Middle frontal gyrus (tissue), 1 donor: ENCODE measurements around the gene GAS7.

Experiments used
- DNase-seq: peaks from one replicate; pipeline ENCODE4 v3.0.0-alpha.2; 2015; ENCODE audit warnings: low spot score; ENCODE audit errors: extremely low spot score

Gene GAS7

DNA sequence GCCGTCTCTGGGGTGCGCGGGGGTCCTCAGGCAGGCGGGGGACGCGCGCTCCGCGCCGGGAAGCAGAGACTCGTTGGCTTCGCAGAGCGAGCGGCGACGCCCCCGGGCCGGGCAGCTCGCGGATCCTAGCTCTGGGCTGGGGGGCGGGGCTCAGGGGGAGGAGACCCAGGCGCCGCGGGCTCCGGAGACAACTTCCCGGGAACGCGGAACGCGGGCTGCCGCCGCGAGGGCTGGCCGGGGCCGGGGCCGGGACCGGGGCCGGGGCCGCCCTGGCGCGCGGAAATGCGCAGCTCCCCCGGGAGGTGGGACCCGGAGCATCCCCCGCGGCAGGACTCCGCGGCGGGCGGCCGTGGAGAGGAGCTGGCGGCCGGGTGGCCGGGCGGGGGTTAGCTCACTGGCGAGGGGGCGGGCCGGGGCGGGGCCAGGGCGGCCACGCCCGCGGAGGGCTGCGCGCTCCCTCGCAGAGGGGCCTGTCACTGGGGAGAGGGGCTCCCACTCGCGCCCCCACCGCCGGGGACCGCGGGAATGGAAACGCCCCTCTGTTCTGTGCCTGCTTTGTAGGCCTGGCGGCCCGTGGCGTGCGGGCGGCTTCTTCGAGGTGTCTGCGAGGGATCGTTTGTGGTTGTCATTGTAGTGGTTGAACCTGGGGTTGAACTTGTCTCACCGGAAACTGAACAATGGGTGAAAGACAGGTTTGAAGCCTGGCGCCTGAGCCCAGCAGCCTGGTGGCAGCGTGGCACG is at the start of gene GAS7:
GAS7 (minus strand) TSS at position 98 of the 741 bp plus-strand sequence.
- no peak for DNase-seq

- no peak for DNase-seq
These were observed 49.4 kb upstream of the GAS7 start for GRCh38 chr17:10247810-10248209.

DNA sequence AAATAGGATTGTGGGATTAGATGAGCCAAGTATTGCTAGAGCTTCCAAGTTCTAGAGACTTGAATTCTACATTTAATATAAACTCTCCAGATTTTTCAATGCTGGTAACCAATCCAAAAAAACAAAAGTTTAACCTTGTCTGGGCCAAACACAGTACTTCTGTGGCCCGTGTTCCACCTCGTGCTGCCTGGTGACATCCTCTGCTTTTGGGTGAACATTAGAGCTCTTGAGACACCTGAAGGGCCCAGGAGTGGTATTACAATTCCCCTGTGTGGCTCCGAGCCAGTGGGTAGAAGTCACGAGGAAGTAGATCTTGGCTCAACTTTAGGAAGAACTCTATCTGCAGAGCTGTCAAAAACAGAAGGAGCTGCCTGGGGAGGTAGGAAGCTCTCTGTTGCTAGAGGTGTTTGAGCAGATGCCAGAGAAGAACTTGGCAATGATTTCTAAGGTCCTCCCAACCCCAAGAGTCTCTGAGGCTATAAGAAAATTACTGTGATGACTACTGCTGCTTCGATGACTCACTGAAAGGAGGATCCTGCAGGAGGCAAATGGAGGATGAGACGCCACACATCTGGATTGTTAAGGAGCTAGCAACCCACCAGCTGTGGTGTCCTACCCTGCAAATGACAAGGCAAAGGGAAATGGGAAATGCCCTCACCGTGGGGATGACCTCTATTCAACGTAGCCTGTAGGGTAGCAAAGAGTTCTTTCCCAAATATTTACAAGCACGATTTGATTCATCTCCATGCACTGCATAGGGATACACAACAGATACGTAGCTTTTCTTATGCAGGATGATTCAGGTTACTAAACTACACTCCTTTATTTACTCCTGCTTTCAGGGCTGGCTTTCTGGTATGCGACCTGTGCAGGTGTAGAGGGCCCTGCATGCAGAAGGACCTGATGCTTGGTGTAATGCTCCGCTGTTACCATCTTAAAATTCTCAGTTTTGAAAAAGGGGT is 45.8 kb upstream of the GAS7 start:
- peak; percentile 5 for DNase-seq

- no peak for DNase-seq
These were observed 43.4 kb upstream of the GAS7 start for GRCh38 chr17:10241781-10242180.

- no peak for DNase-seq
These were observed 40.3 kb upstream of the GAS7 start for GRCh38 chr17:10238661-10239060.

DNA sequence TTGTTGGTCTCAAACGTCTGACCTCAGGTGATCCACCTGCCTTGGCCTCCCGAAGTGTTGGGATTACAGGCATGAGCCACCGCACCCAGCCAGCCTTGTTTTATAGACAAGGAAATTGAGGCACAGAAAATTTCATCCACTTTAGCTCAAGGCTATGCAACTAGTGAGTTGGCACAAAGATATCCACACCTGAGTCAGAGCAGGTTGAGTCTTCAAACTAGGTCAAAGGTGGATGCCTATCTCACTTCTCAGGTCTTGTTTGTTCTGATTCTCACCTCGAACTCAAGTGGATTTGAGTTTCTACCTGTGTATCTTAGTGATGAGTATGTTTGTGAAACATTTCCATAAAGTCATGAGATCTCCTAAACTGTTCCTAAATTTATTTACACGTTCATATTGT is 35.6 kb upstream of the GAS7 start:
- DNase-seq, result no peak

DNA sequence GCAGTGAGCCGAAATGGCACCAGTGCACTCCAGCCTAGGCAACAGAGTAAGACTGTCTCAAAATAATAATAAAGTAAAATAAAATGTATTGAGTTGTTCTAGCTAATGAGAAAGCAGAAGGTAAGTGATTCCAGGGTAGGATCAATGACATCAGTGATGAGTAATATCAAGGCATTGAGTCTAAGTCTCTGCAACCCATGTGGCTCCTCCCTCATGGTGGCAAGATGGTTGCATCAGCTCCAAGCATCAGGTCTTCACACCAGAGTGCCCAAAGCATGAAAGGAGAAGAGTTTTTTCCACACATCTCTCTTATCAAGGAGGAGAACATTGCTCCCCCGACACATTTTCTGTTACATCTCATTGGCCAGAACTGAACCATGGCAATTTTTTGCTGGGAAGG is 34.8 kb upstream of the GAS7 start:
- DNase-seq, result no peak

DNA sequence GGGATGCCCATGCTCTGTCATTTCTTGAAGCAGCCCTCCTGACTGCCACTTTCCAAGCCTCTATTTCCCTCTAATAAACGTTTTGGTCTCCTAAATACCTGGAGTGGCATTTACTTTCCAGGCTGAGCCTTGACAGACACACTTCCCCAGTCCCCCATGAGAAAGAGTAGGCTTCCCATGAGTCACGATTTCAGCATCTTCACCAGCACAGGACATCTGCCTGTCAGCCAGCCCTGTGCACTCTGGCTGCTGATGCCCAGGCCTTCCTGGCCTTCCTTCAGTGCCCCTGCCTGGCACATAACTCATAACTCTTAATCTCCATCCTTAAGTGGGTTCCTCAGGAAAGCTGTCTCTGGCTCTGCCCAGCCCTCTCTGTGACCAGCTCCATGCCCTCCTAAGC is 30.8 kb upstream of the GAS7 start:
- no peak for DNase-seq

- no peak for DNase-seq
These were observed 28.7 kb upstream of the GAS7 start for GRCh38 chr17:10226930-10227695.

DNA sequence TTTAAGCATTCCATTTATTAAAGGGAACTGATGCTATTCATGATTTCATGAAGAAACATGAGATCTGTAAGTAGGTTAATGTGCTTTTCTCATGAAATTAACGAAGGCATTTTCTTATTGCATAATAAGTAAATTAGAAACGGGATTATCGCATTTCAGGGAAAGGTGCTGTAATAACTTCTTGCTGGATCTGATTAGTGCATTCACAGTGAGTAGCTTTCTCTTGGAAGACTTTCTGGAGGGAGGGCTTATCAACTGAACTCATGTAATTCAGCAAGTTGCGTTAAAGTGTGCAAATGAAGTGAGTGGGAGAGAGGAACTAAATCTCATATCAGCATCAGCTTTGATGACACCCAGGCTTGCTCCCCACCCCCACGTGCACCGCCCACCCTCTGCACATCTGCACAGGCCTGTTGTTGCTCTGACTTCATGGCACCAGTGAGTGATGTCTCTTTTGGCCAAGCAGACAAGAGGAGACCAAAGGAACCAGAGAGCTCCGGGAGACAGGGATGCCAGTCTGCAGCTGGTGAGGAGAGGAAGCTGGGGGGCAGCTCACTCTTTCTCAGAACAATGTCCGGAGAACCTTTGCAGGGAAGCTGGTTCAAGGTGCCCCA is 26.3 kb upstream of the GAS7 start:
- DNase-seq, result no peak

GRCh38 chr17:10219193-10219592 is 20.8 kb upstream of the GAS7 start:
- DNase-seq, result no peak

DNA sequence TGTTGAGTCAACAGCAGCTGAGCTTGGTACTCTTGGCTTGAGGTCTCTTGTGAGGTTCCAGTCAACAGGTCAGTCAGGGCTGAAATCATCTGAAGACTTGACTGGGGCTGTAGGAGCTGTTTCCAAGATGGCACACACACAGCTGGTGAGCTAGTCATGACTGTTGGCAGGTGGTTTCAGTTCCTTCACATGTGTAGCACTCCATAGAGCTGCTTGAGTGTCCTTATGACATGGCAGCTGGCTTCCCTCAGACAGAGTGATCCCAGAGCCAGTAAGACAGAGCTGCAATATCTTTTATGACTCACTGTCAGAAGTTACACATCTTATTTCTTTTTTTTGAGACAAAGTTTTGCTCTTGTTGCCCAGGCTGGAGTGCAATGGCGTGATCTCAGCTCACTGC is 19.5 kb upstream of the GAS7 start:
- no peak for DNase-seq

- no peak for DNase-seq
These were observed 18.0 kb upstream of the GAS7 start for GRCh38 chr17:10216213-10216938.

DNA sequence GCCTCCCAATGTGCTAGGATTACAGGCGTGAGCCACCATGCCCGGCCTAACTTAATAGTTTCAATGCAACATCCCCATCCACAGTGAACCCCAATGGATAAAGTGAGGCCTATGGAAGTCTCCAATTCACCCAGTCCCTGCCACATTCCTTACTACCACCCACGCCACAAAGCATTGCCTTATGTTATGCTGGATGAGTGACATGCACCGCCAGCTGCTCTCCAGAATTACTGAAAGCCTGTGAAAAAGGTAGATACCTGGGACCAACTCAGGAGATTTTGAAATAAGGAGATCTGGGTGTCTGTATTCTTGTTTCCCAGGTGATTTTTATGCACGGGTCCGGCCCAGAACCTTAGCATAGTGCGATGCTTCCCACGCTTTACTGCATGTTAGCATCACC is 16.9 kb upstream of the GAS7 start:
- DNase-seq, result no peak

- DNase-seq, result no peak
These were observed 13.3 kb upstream of the GAS7 start for GRCh38 chr17:10211666-10212065.

- no peak for DNase-seq
These were observed 11.8 kb upstream of the GAS7 start for GRCh38 chr17:10210151-10210574.

DNA sequence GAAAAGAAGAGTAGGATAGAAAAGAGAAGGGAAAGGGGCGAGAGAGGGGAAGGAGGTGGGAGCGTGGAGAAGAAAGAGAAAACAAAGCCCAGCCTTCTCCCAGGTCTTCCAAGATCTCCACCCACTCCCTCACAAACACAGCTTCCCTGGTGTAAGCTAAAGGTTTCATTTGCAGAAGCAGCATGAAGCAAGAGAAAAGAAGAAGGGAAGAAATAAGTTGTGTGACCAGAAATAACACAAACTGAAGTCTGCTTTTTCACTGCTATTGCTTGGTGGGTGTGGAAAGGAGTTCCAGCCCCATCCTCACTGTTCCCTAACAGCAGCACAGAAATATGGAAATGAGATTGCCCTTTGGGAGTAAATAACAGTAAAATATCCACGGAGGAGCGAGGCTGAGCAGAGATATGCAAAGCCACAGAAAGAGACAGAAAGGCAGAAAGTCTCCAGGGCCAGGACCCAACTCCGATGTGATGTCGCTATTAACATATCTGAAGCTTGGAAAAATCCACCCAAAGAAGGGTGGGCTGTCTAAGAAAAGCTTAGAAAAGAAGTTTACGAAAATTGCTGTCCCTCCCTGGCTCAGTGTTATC is 10.3 kb upstream of the GAS7 start:
- DNase-seq, result no peak

GRCh38 chr17:10207153-10207552 is 8.7 kb upstream of the GAS7 start:
- DNase-seq, result no peak

DNA sequence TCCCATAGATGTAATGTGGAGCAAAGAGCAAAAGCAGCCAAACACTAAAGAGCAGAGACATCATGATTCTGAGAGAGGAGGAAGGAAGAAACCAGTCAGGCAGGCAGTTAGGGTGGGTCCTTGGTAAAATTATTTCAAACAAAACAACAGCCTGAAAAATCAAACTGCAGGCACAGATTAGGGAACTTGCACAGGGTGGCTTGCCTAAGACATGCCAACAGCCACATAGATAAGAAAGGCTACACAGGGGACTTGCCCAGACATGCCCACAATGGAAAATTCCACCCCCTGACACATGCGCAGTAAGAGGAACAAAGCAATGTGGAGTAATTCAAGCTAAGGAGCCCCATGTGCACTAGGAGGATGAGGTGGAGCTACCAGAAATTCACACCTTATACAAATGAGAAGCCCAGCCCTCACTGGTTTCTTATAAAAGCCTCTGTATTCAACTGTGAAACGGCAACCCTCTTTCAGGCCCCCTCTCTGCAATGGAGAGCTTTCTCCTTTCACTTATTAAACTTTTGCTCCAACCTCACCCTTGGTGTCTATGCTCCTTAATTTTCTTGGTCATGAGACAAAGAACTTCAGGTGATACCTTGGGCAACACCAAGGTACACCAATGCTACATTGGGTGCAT is 7.3 kb upstream of the GAS7 start:
- no peak for DNase-seq

GRCh38 chr17:10201680-10202079 is 3.3 kb upstream of the GAS7 start:
- DNase-seq, result no peak
